HG02759 (cell line): ENCODE data around the gene FGFBP1.

ENCODE experiments used
- ATAC-seq: cut with Tn5 transposase; IDR thresholded peaks from one replicate; pipeline ENCODE4 v1.9.1; 2021; ENCODE audit warnings: mild to moderate bottlenecking, moderate library complexity; ENCODE audit not compliant: unreplicated experiment

Gene FGFBP1

DNA sequence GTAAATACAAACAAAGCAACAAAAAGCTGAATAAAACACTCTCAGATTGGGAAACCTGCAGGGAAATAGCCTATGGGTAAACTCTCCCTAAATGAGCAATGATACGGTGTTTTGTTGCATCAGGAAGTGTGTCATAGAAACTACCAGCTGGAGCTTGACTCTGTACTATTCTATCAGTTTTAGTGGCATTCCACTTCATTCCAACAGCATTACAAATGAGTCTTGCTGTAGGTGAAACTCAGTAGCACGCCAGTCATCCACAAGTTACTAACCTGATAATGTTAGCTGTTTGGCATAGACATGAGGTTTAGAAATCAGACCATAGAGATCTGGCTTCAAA is 24.9 kb downstream of the FGFBP1 start:
- ATAC-seq, result no peak

DNA sequence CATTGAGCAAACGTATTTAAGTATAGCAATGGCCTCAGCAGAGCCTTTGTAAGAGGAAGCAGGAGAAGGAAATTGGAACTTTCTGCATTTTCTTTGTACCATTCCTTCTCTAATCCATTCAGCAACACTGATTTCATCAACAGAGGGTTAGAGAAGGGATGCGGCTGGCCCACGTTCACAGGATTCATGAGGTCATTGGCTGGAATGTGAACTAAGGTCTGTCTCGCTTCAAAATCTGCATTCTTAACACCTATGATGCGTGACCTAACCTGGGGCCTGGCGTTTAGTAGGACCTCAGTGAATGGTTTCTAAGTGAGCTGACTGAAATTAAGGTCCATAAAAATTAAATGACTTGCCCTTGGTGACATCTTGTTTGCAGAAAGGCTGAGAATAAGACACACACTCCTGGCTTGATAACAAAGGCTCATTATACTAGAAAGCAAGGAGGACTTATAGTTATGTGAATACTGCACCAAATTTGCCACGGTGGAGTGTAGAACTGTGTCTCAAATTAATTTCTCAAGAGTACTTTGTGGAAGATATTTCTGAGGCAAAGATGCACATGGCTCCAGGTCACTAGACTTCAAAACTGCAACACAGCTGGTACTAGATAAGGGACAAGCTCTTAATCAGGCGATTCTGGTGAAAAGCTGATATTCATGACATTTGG is 25.4 kb downstream of the FGFBP1 start:
- ATAC-seq, result no peak

DNA sequence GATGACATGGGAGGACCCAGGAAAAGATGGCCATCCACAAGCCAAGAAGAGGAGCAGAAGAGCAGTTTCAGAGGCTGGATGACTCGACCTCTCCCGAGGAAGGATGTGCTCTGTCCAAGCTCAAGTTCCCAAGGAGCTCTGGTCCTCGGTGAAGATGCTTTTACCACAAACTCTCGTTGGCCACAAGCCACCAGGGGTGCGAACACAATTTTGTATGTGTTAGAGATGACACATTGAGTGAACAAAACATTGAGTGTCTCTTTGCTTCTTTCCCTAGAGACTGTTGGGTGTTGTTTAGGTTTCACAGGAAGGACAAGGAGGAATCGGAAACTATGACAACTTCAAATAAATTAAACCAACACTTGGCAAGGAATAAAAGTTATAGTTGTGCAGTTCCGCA is 26.3 kb downstream of the FGFBP1 start:
- no peak for ATAC-seq

DNA sequence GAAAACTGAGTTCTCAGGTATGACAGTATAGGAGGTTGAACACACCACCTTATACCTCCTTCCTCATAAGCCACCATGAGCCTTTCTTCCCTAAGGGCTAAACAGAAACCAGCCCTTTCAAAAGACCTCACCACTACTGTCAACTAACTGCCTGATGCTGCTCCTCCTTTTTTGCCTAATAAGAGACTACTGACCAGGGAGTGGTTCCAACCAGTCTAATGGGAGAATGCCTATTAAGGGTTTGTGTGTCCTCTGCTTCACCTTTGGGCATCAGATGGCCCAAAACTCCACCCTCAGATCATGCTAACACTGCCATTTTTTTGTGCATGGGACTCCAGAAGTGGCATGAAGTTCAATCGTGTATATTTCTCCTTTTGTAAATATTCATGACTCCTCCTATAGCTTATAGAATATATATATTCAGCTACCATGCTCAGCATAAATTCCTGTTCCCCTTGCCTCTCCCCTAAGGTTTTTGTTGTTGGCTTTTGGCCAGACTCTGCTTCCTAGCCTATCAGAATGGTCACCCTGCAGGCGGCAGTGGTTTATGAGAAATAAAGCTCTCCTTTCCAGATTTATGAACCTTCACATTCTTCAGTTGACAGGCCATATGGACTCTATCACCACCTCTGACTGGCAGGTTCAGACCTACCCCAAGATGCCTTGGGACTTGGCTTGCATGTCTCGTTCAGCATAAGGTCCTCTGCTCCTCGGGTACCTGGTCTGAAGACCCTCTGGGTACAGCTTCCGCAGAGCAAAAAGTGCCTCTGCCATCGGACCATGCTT is 28.2 kb downstream of the FGFBP1 start:
- no peak for ATAC-seq

DNA sequence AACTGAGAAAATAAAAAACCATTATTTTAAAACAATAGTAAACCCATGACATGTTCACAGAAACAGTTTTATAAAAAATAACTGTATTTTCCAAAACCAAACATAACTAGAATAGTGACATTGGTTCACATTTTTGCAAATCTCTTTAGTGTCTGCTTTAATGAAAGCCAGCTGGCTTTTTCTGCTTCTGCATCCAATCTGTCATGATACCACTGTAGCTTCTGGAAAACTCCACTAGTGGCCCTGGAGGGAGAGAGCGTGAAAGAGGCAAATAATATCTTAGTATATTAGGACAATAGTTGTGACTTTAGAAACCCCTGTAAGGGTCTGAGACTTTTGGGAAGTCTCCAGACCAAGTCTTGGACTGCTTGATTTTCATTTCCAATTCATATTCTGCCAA is 31.1 kb downstream of the FGFBP1 start:
- ATAC-seq, result no peak

DNA sequence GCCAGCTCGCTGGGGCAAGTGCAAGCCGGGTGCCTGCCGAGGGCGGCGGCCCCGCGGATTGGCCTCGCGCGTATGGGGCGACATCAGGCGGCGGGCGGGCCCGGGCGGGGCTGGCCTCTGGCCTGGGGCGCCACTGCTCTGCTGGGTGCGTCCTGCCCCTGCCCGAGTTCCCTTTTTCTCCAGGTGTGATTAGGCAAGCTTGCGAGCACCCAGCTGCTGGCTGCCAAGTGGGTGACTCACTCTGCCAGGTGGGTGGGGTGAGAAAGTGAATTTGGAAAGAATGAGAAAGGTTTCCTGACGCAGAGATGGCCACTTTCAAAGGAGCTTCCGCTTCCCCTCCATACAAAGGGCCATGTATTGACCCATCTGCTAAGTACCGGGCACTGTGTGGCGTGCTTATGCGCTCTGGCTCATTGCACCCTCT is 32.5 kb downstream of the FGFBP1 start:
- no peak for ATAC-seq

DNA sequence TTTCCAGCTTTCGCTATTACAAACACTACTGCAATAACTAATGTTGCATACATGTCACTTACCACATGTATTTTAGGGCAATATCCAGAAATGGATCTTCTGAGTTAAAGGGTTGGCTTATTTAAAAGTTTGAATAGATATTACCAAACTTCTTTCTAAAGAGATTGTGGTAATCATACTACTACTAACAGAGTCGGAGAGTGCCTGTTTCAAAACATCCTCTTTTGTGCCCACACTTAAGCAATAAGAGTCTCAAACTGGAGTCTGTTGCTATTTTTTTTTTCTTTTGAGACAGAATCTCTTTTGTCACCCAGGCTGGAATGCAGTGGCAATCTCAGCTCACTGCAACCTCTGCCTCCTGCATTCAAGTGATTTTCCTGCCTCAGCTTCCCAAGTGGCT is 35.8 kb downstream of the FGFBP1 start:
- ATAC-seq, result no peak

DNA sequence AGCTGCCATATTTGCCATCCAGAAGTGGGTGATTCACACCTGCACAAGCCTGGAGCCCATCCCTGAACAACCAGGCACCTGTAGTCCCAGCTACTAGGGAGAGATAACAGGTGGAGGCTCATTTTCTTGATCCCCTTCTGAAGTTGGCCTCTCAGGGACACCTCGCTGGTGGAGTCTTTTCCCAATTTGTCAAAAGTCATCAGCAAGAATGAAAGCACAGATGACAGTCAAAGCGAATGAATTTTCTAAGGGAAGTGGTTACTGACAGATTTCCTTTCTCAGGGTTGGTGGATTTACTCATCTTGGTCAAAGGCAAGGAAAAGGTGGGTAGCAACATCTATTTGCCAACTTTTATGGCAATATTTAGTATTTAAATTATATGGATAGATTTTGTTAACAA is 36.5 kb downstream of the FGFBP1 start:
- no peak for ATAC-seq

DNA sequence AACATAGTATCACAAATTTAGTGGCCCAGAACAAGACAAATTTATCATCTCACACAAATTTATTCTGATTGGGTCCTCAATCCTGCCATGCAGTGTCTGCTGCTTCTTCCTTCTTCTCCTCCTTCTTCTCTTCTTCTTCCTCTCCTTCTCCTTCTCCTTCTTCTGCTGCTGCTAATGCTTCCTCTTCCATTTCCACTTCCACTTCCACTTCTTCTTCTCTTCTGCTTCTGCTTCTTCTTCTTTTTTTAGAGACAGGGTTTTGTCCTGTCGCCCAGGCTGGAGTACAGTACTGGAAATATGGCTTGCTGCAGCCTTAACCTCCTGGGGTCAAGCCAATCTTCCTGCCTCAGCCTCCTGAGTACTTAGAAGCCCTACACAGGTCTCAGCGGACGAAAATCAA is 37.5 kb downstream of the FGFBP1 start:
- ATAC-seq, result no peak

DNA sequence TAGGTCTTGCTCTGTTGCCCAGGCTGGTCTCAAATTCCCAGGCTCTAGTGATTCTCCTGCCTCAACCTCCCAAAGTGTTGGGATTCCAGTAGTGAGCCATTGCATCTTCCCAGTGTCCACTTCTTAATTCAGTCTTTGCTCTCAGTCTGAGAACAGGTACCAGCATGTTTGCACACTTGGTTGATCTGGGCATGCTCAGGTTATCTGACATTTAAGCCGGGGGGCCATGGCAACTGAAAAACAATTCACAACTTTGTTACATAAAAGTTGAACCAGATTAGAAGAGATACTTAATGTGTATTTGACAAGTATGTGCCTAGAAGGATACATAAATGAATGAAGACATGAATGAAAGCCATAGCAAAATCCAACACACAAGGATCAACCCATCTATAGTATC is 39.0 kb downstream of the FGFBP1 start:
- ATAC-seq, result no peak

DNA sequence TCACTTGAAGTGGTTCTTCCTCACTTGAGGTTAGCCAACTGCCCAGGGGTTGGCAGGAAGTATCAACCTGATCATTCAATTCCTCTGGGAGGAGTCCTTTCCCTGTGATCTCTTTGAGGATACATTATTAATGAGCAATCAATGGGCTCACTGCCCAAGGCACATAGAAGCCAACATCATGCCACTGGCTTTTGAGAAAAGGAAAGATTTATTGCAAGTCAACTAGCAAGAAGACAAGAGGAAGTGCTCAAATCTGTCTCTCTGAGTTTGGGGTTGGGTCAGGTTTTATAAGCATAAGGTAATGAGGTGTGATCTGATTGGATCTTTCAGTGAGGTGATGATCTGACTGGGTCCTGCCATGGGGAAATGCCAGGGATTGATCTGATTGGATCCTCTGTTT is 39.6 kb downstream of the FGFBP1 start:
- ATAC-seq, result no peak

DNA sequence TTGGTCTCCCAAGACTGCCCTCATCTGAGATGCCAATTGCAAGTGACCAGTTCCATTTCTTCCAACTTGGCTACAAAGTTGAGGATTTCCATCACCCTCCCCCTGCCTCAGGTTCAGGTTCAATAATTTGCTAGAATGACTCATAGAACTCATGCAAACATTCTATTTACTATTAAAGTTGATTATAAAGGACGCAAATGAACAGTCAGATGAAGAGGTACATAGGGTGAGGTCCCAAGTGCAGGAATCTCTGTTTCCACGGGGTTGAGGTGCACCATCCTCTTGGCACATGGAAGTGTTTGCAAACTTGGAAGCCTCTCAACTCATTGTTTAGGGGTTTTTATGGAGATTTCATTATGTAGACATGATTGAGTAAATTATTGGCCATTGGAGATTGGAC is 41.0 kb downstream of the FGFBP1 start:
- no peak for ATAC-seq

DNA sequence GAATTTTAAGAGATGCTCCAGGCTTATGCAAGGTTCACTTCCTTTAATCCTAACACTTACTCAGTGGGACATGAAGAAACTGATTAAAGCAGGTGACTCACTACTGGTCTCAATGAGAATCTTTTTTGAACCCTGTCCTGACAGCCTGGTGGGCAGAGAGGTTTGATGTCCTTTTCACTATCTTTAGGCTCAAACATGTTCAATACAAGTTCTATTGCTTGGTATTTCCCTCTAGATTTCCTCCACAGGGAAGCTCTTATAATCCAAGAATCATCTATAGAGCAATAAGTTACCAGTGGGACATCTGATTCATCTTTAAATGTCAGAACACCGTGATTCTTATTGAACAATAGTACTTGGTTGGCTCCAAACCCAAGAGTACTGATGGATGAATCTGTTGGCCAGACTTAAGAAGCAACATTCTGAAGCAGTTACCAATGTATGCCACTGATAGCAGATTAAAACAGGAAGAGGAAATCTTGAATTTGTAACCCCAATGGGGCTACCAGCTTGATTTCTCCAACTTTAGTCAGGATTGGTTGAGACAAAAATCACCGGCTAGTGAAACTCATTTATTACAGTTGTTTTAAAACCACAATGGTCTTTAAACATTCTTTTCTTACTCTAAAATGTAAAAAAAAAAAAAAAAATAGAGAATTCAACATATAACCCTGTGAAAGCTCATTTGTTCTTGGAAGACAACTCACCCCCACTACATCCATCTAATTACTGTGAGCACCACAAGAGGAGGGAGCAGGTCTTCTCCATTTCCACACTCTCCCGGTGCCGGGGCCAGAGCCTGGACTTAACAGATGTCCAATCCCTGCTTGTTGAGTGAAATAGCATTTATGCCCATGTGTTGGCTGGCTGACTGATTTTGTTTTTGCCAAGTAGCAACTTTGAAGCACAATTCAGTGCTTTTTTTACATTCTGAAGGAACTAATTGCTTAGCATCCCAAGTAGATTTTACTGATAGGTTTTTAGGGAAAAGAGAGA is 43.3 kb downstream of the FGFBP1 start:
- ATAC-seq, result no peak

DNA sequence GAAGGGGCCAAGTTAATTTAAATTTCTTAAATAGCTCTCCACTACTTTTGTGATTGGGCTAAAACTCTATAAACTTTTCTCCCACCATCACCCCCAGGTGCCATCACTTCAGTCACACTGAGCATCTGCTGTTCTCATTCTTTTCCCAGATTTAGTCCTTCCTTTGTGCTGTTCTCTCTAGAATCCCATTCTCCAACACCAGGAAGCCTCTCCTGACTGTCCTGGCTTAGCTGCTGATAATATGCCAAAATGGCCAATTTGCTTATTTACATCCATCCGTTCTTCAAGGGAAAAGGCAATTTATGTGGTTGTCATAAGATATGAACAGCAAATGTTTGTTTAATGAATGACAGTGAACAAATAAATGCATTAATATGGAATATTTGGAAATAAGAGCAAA is 44.1 kb downstream of the FGFBP1 start:
- no peak for ATAC-seq

DNA sequence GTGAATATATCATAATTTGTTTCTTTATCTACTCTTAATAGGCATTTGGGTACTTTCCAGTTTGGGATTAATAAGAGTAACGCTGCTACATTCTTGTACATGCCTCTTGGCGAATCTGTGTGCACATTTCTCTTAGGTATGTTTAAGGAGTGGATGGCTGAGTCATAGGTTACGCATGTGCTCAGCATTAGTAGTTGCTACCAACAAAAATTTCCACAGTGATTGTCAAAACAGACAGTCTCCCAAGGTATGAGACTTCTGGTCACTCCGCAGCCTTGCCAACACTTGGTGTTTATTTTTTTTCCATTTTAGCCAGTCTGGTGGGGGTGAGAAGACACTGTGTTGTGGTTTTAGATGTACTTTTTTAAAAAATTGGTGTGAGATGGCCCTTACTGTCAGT is 44.6 kb downstream of the FGFBP1 start:
- no peak for ATAC-seq

DNA sequence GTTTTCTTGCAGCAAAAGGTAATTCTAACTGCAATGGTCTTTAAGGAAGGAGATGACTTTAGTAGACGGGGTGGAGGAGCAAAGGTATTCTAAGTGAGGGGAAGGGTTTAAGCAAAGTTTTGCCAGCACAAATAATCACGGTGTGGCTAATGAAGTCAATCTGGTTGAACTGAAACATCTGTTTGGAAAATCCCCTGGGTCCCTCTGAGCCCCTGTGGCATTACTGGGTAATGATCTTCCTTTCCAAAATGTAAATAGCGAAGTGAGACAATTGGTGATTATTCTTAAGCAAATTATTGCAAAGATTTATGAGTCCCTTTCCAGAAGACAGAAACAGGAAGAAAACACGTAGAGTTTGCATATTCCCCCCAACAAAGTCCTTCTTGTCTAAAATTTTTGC is 47.2 kb downstream of the FGFBP1 start:
- ATAC-seq, result peak; percentile 82

DNA sequence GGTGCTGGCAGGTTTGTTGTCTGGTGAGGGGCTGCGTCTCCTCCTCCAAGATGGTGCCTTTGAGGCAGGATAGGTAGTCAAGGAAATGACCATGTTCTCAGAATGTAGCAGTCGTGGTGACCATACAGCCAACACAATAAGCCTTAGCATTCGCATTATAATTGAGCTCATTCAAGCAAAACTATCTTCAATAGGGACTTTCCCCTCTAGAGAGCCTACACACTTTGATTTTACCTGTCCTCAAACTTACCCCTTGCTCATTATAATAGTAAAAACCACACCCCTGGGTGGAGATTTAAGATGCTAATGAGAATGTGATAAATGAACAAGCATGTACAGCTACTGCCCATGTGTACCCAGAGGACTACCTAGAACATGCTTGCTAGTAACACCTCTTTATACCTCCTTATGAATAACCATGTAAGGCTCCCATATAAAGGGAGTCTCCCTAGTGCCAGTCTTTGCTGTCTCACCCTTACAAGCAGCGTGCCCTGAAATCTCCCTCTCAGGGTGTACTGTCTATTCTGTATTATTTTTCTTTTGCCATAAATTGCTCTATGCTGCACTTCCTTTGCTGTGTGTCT is 48.2 kb downstream of the FGFBP1 start:
- ATAC-seq, result peak; percentile 45

DNA sequence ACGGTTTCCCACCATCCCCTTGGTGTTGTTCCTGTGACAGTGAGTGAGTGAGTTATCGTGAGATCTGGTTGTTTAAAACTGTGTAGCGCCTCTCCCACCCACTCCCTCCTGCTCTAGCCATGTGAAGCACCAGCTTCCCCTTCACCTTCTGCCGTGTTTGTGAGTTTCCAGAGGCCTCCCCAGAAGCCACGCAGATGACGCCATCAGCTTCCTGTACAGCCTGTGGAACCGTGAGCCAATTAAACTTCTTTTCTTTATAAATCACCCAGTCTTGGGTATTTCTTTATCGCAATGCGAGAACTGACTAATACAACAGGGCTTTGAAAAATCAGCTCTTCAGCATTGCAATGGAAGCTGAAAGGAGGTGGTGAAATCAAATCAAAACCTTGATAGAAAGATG is 50.0 kb downstream of the FGFBP1 start:
- ATAC-seq, result no peak
